Measurements from ENCODE around the gene ATG7.
"Not testable (repeated sequence)": the region's sequence is repeated elsewhere in the genome, so short reads cannot be mapped to it uniquely, and the experiment has no call there.

The ATG7 gene

GRCh38 chr3:11570789-11571495 lies 298.7 kb downstream of the ATG7 start:
- DNase-seq, result no peak

GRCh38 chr3:11572660-11573059 lies 300.5 kb downstream of the ATG7 start:
- DNase-seq, result not testable (repeated sequence)

GRCh38 chr3:11574981-11575669 lies 302.9 kb downstream of the ATG7 start:
- no peak for DNase-seq

GRCh38 chr3:11575677-11576076 lies 303.5 kb downstream of the ATG7 start:
- no peak for DNase-seq

GRCh38 chr3:11576453-11576852 lies 304.3 kb downstream of the ATG7 start:
- DNase-seq, result no peak

- no peak for DNase-seq
These were observed 306.0 kb downstream of the ATG7 start for GRCh38 chr3:11578169-11578568.

- DNase-seq, result no peak
These were observed 308.4 kb downstream of the ATG7 start for GRCh38 chr3:11580645-11581044.

GRCh38 chr3:11581237-11582190 lies 309.3 kb downstream of the ATG7 start:
- no peak for DNase-seq

- no peak for DNase-seq
These were observed 310.2 kb downstream of the ATG7 start for GRCh38 chr3:11582191-11582968.

- DNase-seq, result no peak
These were observed 311.0 kb downstream of the ATG7 start for GRCh38 chr3:11583235-11583634.

GRCh38 chr3:11583638-11584046 lies 311.4 kb downstream of the ATG7 start:
- DNase-seq, result no peak

GRCh38 chr3:11584570-11584969 lies 312.4 kb downstream of the ATG7 start:
- no peak for DNase-seq

GRCh38 chr3:11587766-11588165 lies 315.6 kb downstream of the ATG7 start:
- DNase-seq, result no peak

- DNase-seq, result no peak
These were observed 316.1 kb downstream of the ATG7 start for GRCh38 chr3:11588338-11588737.

- no peak for DNase-seq
These were observed 316.6 kb downstream of the ATG7 start for GRCh38 chr3:11588755-11589154.

GRCh38 chr3:11589706-11590105 lies 317.5 kb downstream of the ATG7 start:
- DNase-seq, result no peak

- no peak for DNase-seq
These were observed 318.8 kb downstream of the ATG7 start for GRCh38 chr3:11591002-11591355.

- DNase-seq, result no peak
These were observed 319.4 kb downstream of the ATG7 start for GRCh38 chr3:11591391-11592282.

- no peak for DNase-seq
These were observed 320.5 kb downstream of the ATG7 start for GRCh38 chr3:11592445-11593298.

GRCh38 chr3:11593318-11594034 lies 321.3 kb downstream of the ATG7 start:
- no peak for DNase-seq

Measured in NCI-H1436 treated with DMSO at 0.1 percent for 48 hours (cell line).